HG02884 (cell line): Measurements from ENCODE around the gene EYA2.
"Not testable (repeated sequence)": the region's sequence is repeated elsewhere in the genome, so short reads cannot be mapped to it uniquely, and the experiment has no call there.

Experiments used
- ATAC-seq: cut with Tn5 transposase; IDR thresholded peaks from one replicate; pipeline ENCODE4 v1.9.1; 2021; ENCODE audit warnings: mild to moderate bottlenecking, moderate library complexity; ENCODE audit not compliant: unreplicated experiment

EYA2 gene, protein sequence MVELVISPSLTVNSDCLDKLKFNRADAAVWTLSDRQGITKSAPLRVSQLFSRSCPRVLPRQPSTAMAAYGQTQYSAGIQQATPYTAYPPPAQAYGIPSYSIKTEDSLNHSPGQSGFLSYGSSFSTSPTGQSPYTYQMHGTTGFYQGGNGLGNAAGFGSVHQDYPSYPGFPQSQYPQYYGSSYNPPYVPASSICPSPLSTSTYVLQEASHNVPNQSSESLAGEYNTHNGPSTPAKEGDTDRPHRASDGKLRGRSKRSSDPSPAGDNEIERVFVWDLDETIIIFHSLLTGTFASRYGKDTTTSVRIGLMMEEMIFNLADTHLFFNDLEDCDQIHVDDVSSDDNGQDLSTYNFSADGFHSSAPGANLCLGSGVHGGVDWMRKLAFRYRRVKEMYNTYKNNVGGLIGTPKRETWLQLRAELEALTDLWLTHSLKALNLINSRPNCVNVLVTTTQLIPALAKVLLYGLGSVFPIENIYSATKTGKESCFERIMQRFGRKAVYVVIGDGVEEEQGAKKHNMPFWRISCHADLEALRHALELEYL

DNA sequence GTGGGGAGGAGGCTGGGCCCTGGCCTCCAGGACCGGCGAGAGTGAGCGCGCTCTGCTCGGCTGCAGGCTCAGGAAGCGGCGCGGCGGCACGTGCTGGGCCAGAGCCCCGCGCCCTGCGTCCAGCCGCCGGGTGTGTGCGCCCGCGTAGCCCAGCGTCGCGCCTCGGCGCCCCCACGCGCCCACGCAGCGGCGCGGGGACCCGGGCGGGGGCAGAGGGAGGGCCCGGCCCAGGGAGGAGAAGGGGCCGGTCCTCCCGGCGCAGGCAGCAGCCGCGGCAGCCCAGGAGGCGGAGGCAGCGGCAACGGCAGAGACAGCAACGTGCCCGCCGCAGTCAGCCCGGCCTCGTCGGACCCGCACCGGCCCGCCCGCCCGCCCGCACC, at the start of gene EYA2:
EYA2 (plus strand) TSS at position 265 of the 380 bp plus-strand sequence. CDS start 95,168 bp downstream, outside the sequence.
- no peak for ATAC-seq

DNA sequence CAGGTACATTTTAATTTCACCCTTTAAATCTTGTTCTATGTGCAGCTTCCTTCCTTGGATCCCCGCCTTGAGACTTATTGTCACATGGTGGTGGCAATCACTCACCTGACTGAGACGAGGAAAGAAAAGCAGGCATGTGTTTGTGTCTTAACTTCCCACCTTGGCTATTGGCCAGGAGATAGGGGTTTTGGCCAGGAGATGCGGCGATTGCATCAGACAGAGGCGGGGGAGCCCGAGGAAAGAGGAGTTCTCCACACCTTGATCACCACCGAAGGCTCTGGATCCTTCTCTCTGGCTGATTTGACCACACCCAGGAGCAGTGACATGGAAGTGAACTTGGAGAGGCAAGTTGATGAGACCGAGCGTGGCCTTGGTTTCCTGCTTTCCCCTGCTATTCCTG, 49.7 kb upstream of the EYA2 start:
- no peak for ATAC-seq

DNA sequence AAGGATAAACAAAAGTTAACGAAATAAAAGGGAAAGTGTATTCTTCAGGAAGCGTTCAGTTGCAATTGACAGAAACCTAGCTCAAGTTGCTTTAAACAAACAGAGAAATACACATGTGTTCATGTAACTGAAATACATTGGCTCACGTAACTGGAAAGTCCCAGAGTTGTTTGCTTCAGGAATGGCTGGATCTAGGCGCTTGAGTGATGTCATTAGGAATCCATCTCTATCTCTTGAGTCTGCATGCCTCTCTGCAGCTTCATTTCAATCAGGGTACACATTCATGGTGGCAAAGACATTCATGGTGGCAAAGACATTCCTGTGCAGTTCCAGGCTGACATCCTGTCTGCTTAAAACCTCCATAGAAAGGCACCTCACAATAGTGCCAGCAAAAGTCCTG, 45.4 kb upstream of the EYA2 start:
- no peak for ATAC-seq

DNA sequence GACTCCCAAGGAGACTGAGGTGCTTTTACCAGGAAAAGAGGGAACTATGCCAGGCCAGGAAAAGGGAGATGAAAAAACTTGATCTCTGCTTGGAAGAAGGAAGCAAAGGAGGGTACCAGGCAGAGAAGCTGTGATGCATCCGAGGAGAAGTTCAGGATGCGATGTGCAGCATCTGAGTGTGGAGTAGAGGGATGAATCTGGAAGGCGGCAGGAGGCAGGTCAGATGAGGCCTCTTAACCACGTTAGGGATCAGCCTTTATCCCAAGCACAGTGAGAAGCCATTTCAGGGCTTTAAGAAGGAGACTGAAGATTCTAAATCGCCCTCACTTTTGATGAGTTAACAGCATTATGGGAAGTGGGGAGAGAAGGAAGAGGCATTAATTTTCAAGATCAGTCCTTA, 44.9 kb upstream of the EYA2 start:
- ATAC-seq = no peak

DNA sequence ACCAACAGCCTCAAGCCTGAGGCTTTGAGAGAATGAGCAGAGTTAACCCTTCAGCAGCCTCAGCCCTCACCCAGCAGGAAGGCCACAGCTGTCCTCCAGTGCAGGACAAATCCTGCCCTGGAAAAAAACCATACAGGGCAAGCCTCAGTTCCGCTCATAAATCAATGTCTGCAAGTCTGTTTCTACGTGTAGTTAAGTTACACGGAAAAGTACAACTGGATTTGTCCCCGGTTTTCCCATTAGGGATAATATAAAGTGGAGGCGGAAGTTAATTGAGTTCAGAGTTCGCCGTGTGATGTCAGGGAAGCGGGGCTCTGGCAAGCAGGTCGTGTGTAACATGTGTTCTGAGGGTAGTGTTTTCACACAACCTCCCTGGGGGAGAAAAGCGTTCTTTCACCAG, 44.2 kb upstream of the EYA2 start:
- ATAC-seq = no peak

DNA sequence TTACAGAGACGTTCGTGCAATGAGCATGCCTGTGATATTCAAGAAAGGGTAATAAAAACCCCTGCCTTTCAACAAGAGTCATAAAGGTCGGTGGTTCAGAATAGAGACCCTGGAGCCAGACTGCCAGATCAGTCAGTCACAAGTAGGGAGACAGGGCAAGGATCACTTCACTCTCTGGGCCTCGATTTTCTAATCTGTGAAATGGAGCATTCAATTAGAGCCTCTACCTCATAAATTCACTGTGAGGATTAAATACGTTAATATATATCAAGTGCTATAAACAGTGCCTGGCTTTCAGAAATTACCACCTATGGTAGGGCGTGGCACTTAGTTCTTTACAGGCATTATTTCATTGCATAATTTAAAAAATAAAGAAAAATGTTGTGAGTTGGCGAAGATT, 43.7 kb upstream of the EYA2 start:
- no peak for ATAC-seq

DNA sequence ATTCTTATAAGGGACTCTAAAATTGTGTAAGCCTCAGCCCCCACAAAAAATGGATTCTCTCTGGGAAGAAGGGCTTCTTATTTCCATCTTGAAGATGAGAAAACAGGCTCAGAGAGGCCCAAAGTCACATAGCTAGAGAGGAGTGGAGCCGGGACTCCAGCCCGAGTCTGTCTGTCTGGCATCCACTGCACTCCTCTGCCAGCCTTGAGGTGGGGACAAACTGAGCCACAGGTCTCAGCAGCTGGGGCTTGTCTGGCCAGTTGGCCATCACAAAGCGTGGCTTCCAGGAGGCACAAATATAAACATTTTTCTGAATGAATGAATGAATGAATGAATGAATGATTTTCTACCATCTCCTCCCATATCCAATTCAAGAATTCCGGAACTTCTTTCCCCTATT, 42.9 kb upstream of the EYA2 start:
- no peak for ATAC-seq

DNA sequence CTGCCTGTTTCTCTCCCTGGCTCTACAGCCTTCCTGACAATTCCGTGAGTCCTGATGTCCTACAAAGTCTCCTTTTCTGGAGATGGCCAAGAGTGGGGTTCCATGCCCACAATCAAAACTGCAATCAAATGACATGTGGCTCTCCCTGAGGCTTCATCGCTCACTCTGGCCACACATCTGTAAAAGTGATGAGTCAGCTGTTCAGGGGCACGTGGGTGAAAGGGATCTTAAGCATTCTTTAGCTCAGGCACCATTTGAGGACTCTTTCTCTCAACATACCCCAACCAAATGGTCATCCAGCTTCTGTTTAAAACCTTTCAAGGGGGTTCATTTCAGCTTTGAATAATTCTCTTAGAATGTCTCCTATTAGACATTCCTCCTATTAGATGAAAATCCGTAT, 42.3 kb upstream of the EYA2 start:
- no peak for ATAC-seq

DNA sequence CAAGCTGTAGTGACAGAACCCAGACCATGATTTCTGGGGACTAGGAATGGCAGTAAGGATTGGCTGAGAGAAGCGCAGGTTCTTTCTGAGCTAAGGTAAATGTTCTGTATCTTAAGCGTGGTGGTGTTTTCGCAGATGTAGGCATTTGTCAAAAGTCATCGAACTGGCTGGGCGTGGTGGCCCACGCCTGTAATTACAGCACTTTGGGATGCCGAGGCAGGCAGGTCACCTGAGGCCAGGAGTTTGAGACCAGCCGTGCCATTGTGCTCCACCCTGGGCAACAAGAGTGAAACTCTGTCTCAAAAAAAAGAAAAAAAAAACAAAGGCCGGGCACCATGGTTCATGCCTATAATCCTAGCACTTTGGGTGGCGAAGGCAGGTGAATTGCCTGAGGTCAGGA, 40.7 kb upstream of the EYA2 start:
- ATAC-seq = no peak

DNA sequence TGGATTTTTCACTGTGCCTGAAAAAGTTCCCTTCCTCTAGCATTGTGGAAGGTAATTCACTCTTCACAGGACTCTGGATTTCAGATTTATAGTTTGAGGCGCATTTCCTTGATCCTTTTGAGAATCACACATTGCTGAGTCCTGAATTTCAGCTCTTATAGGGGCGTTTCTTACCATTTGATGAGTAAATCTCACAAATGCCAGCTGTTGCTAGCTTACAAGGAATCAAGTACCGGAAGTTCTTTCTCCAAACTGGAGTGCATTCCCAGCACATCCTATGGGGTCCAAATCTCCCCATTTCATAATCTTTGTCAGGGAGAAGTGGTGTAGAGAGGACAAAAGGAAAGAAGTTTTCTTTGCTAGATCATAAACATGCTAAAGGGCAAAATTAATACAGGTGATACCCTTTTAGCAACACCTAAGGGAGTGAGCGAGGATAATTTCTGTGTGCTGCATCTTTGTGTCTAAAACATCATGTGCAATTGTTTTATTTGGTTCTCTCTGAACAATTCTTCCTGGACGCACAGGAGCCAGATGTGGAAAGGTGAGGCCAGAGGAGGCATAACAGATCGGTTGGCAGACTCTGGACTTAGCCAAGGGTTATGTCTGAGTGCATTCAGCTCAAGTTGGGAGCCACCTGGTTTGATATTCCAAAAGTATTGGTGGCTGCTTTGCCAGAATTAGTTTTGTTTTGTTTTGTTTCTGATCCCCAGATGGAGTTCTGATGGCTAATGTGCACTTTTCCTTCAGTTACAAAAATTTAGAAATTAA, 37.4 kb upstream of the EYA2 start:
- no peak for ATAC-seq

DNA sequence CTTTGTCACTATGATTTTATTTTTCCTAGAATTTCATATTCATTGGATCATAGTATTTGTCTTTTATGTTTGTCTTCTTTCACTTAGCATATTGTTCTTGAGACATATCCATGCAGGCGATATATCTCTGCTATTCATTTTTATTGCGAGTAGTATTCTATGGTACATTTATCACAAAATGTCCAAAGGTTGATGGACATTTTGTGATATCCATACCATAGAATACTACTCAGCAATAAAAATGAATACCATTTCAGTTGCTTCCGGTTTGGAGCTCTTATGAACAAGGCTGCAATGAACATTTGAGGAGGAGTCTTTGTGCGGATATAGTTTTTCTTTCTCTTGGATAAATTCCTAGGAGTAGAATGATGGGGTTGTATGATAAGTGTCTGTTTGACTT, 28.8 kb upstream of the EYA2 start:
- no peak for ATAC-seq

DNA sequence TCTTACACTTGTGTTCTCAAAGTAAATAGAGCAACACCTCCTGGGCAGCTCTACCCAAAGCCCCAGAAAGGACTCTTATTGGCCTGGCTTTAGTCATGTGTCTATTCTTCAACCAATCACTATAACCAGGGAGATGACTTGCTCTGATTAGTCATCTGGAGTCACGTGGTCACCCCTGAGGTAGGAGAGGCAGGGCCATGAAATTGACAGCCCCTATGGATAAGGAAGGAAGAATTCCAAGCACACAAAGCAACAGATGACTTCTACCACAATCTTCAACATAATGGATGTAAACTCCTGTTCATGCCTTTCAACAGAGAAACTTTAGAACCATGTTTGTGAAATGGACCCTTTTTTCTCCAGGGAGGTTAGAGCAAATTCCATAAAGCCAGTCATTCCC, 24.6 kb upstream of the EYA2 start:
- no peak for ATAC-seq

DNA sequence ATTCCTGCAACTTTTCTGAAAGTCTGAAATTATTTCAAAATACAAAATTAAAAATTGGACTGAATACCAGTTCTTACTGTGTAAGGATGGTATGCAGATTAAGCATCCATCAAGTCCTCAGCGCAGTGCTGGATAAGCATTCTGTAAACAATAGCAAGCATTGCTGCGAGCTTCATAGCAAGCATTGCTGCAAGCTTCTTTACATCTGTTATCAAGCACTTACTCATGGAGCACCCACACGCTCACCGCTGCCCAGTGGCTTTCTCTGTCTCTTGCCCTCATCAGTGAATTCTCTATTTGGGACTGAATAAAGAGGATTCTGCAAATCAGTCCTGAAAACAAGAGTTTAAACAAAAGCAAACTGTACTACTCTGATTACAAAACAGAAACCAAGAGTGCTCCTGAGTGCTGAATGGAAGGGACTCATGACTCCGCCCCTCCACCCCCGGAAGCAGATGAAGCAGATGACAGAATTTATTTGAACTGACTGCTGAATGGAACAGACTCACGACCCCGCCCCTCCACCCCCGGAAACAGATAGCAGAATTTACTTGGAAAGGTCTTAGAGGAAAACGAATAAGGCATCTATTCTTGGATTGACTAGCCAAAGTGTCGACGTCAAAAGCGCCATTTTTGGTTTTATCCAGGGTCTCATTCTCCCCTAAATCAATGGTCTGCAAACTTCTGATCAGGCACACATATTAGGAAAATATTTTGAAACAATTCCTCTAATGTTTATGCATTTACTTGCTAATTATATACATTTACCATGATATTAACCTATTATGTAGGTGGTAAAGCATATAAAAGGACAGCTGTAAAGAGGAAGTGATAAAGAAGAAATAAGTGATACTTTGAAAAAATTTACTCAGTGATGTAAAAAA, 22.1 kb upstream of the EYA2 start:
- ATAC-seq = no peak

DNA sequence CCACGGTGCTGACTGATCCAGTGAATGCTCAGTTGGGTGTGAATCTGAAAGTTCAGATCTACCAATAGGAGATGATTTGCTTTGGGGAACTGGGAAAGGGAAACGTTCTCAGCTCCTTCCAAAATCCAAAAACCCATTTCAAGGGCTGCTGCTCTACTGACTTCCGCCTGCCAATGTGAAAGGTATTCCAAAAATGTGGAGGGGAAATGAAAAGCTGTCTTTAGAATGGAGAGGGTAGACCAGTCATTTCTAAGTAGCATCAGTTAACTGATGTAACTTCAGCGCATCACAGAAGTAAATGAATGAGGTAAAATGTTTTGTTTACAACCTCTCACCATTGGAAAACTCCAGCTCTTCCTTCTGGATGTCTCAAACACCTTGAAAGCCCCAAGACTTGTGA, 19.6 kb upstream of the EYA2 start:
- no peak for ATAC-seq

DNA sequence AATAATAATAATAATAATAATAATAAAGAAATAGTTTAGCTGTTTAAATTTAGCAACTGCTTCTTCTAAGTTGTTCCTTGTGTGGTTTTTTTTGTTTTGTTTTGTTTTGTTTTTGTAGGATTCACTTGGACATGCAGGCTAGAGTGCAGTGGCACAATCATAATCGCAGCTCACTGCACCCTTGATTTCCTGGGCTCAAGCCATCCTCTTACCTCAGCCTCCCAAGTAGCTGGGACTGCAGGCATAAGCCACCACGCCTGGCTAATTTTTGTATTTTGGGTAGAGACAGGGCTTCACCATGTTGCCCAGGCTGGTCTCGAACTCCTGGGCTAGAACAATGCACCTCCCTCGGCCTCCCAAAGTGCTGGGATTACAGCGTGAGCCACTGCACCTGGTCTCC, 15.3 kb upstream of the EYA2 start:
- no peak for ATAC-seq

DNA sequence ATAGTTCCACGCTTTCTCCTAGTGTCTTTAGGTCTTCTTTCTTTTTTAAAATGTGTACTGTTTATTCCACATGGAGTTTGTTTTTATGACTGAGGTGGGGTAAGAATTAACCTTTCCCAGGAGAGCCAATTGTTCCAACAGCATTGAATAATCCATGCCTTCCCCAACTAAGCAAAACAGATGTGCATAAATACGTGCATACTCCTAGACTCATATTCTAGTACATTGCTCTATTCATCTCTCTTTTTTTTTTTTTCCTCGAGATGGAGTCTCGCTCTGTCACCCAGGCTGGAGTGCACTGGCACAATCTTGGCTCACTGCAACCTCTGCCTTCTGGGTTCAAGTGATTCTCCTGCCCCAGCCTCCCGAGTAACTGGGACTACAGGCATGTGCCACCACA, 14.7 kb upstream of the EYA2 start:
- ATAC-seq = not testable (repeated sequence)

DNA sequence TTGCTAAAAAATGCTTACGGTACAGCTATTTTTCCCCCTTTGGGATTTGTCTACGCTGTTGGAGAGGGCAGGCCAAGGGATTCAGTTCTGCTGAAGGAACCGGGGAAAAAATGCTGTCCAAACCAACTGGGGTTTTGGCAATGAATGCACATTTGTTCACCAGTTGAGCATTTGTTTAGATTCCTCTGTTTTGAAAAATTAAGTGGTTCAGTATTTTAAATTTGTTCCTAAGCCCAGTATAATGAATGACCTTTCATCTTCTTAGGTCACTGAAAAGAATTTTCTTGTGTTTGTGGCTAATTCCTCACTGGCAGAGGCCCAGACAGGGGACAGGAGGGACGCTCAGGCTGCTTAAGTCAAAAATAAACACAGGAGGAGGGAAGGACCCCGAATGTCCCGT, 10.8 kb upstream of the EYA2 start:
- ATAC-seq = no peak

DNA sequence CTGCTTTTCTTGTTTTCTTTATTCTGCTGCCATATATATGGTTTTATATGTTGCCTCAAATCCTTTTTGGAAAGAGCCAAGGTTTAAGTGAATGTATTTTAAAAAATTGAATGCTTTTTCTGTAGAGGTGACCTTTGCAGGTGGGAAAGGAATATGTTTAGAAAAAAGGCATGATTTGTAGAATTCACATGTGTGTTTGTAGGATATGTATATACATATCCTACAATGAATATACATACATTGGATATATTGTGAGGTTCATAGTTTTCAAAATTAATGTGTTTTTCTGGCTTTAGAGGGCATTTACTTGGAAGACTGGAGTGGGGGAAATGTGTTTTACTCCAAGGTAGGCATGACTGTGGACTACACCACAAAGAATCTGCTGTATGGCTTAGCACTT, 4.0 kb upstream of the EYA2 start:
- no peak for ATAC-seq

DNA sequence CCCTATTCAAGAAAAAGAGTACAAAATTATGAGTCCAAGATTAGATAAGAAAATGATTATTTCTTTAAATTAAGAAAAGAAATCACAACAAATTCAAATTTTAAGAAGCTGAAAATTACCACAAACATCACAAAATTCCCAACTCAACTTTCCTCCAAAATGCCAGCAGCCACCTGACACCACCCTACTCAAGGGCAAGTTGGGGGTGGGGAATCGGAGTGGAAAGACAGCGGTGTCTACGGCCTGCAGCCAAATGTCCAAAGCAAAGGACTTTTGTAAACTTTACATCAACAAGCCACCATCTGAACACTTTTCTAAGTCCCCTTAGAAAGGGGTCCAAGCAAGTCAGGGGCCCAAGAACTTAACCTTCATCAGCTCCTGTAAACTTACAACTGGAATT, 1.6 kb upstream of the EYA2 start:
- no peak for ATAC-seq

DNA sequence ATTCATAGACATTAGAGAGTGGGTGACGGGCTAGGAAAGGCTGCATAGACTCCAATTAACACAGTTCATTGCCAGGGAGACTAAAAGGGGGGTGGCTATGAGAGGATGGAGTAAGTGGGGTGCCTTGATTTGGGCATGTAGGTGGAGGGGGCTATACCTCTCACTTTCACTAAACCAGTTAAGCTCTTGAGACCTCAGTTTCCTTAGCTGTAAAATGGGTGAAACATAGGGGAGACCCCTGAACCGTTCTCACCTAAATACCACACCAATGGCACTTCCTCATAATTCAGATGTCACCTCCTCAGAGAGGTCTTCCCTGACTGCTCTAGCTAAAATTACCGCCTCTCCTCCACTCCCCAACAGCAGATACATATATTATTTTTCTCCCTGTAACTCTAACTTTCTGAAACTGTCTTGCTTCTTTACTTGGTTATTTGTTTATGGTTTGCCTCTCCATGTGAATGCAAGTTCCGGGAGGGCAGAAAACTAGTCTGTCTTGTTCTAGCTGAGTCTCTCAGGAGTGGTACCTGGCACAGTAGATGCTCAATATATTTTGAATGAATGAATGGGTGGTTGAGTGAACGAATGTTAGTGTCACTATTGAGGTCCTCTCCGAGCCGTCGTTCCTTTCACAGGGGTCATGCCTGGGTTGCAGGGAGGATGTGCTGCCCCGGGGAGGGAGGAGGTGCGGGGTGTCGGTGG, 615 bp upstream of the EYA2 start:
- ATAC-seq = no peak
